Nephron progenitor cell (in vitro differentiated cells): ENCODE data around the gene SLC29A1.

Source experiments
- DNase-seq: peaks from one replicate; pipeline ENCODE4 v3.0.0; 2021
- H3K27ac Mint-ChIP-seq: 2 replicates; pipeline ENCODE4 v1.8.0; 2021; ENCODE audit warnings: mild to moderate bottlenecking, moderate library complexity, mixed read lengths
- H3K27me3 Mint-ChIP-seq: 2 replicates; pipeline ENCODE4 v1.8.0; 2021; ENCODE audit warnings: mild to moderate bottlenecking, low read depth, mixed read lengths; ENCODE audit not compliant: poor library complexity
- H3K36me3 Mint-ChIP-seq: 2 replicates; pipeline ENCODE4 v1.8.0; 2021; ENCODE audit warnings: low read depth, mixed read lengths
- H3K4me1 Mint-ChIP-seq: 2 replicates; pipeline ENCODE4 v1.8.0; 2021; ENCODE audit warnings: mixed read lengths
- H3K4me3 Mint-ChIP-seq: 2 replicates; pipeline ENCODE4 v1.8.0; 2021; ENCODE audit warnings: mild to moderate bottlenecking, moderate library complexity, mixed read lengths
- H3K9me3 Mint-ChIP-seq: 2 replicates; pipeline ENCODE4 v1.8.0; 2021; ENCODE audit warnings: mild to moderate bottlenecking, moderate library complexity, mixed read lengths
- CTCF ChIP-seq: fragments of 200-600 bp; sonication (generic); IDR thresholded peaks from 2 replicates; pipeline ENCODE4 v1.5.0; 2021; ENCODE audit warnings: antibody characterized with exemption

The SLC29A1 gene

GRCh38 chr6:44258921-44259320, 35.5 kb downstream of the SLC29A1 start:
- Mint-ChIP-seq H3K36me3 (peaks cover 12% of the 10 kb centered on the region), H3K27me3 (no peaks in the 10 kb centered on the region), H3K4me3 (peak overlapping the region; percentile 82), H3K27ac (no peak overlapping the region), H3K4me1 (peaks cover 63% of the 10 kb centered on the region), H3K9me3 (no peaks in the 10 kb centered on the region)
- no peak for TF ChIP-seq CTCF
- no peak for DNase-seq

- no peak overlapping the region for H3K27ac Mint-ChIP-seq
- no peak for DNase-seq
- no peaks in the 10 kb centered on the region for H3K27me3 Mint-ChIP-seq
- no peak overlapping the region for H3K4me3 Mint-ChIP-seq
- no peaks in the 10 kb centered on the region for H3K9me3 Mint-ChIP-seq
- H3K4me1 Mint-ChIP-seq: peaks cover 63% of the 10 kb centered on the region
- peaks cover 7% of the 10 kb centered on the region for H3K36me3 Mint-ChIP-seq
- no peak for TF ChIP-seq CTCF
Observed at GRCh38 chr6:44260011-44260410, 36.6 kb downstream of the SLC29A1 start.

GRCh38 chr6:44260451-44261297, 37.3 kb downstream of the SLC29A1 start:
- H3K27ac Mint-ChIP-seq: no peak overlapping the region
- H3K27me3 Mint-ChIP-seq: no peaks in the 10 kb centered on the region
- no peak for TF ChIP-seq CTCF
- no peak overlapping the region for H3K4me3 Mint-ChIP-seq
- H3K36me3 Mint-ChIP-seq: peaks cover 7% of the 10 kb centered on the region
- DNase-seq: no peak
- peaks cover 60% of the 10 kb centered on the region for H3K4me1 Mint-ChIP-seq
- no peaks in the 10 kb centered on the region for H3K9me3 Mint-ChIP-seq

GRCh38 chr6:44261581-44261980, 38.2 kb downstream of the SLC29A1 start:
- no peak overlapping the region for H3K27ac Mint-ChIP-seq
- no peaks in the 10 kb centered on the region for H3K27me3 Mint-ChIP-seq
- no peaks in the 10 kb centered on the region for H3K9me3 Mint-ChIP-seq
- H3K4me3 Mint-ChIP-seq: no peak overlapping the region
- H3K36me3 Mint-ChIP-seq: peaks cover 7% of the 10 kb centered on the region
- no peak for DNase-seq
- TF ChIP-seq CTCF: no peak
- H3K4me1 Mint-ChIP-seq: peaks cover 59% of the 10 kb centered on the region

- peaks cover 7% of the 10 kb centered on the region for H3K36me3 Mint-ChIP-seq
- no peak for TF ChIP-seq CTCF
- no peak overlapping the region for H3K27ac Mint-ChIP-seq
- peak overlapping the region; percentile 92 for H3K4me3 Mint-ChIP-seq
- peaks cover 63% of the 10 kb centered on the region for H3K4me1 Mint-ChIP-seq
- no peaks in the 10 kb centered on the region for H3K9me3 Mint-ChIP-seq
- peaks cover 2% of the 10 kb centered on the region for H3K27me3 Mint-ChIP-seq
- no peak for DNase-seq
Observed at GRCh38 chr6:44262467-44263353, 39.3 kb downstream of the SLC29A1 start.
